PC-9 (cell line): ENCODE data around the gene MUCL3. TPM values are rescaled to one million over a fixed set of nuclear protein-coding genes. Genes with fewer than 3 reads are reported as not detected.
A peak's percentile ranks its signal among the peaks of the same experiment; 100 is the strongest.
"Not testable (repeated sequence)": the region's sequence is repeated elsewhere in the genome, so short reads cannot be mapped to it uniquely, and the experiment has no call there.

Experiments used
- BruUV-seq: library from RNA; stranded (reverse); fragments of 400-500 nt; replicated peaks from 2 replicates; lab custom pipeline; 2021; lab: Mats Ljungman, UMichigan
- CTCF ChIA-PET: fragments of 300-600 bp; sonication (Branson Sonifier 250); formaldehyde crosslinking; loops from one replicate; lab custom pipeline; 2022; ENCODE audit warnings: antibody characterized with exemption; lab: Charles Lee
- POLR2A ChIA-PET: fragments of 300-600 bp; sonication (Branson Sonifier 250); formaldehyde crosslinking; loops from one replicate; lab custom pipeline; 2022; ENCODE audit warnings: antibody characterized with exemption; ENCODE audit not compliant: unreplicated experiment; lab: Charles Lee
- DNase-seq, 2 experiments: peaks; one replicate each; pipeline versions ENCODE4 v3.0.0 to v3.0.0-alpha.2; 2015 to 2022; ENCODE audit warnings: mixed read lengths in 1 of 2
- H2AFZ ChIP-seq: fragments of 200-600 bp; sonication (generic); 2 replicates; pipeline ENCODE4 v1.8.1; 2017; ENCODE audit warnings: antibody characterized with exemption
- H3F3A ChIP-seq: fragments of 200-600 bp; sonication (generic); 2 replicates; pipeline ENCODE4 v1.8.1; 2017; ENCODE audit warnings: antibody characterized with exemption, mild to moderate bottlenecking, low read depth; ENCODE audit not compliant: insufficient read depth
- H3K27ac ChIP-seq: fragments of 200-600 bp; sonication (generic); 2 replicates; pipeline ENCODE4 v1.6.1; 2016; ENCODE audit warnings: mixed run types
- H3K27me3 ChIP-seq: fragments of 200-600 bp; sonication (generic); 2 replicates; pipeline ENCODE4 v1.6.1; 2016; ENCODE audit warnings: low read depth, mixed run types; ENCODE audit not compliant: insufficient read depth
- H3K36me3 ChIP-seq: fragments of 200-600 bp; sonication (generic); 2 replicates; pipeline ENCODE4 v1.6.1; 2016; ENCODE audit warnings: low read depth, mixed run types
- H3K4me1 ChIP-seq: fragments of 200-600 bp; sonication (generic); replicated peaks from 2 replicates; pipeline ENCODE4 v1.6.1; 2016; ENCODE audit warnings: mixed run types; ENCODE audit not compliant: insufficient read depth
- H3K4me2 ChIP-seq: fragments of 200-600 bp; sonication (generic); 2 replicates; pipeline ENCODE4 v1.6.1; 2017; ENCODE audit warnings: mixed run types
- H3K4me3 ChIP-seq: fragments of 200-600 bp; sonication (generic); 2 replicates; pipeline ENCODE4 v1.6.1; 2016; ENCODE audit warnings: mixed run types
- H3K79me2 ChIP-seq: fragments of 200-600 bp; sonication (generic); 2 replicates; pipeline ENCODE4 v1.6.1; 2017; ENCODE audit warnings: low read depth, mixed run types
- H3K9me2 ChIP-seq: fragments of 200-600 bp; sonication (generic); 2 replicates; pipeline ENCODE4 v1.8.1; 2017; ENCODE audit warnings: mild to moderate bottlenecking; ENCODE audit not compliant: insufficient read depth
- H3K9me3 ChIP-seq: fragments of 200-600 bp; sonication (generic); 2 replicates; pipeline ENCODE4 v1.8.1; 2016; ENCODE audit warnings: low read depth; ENCODE audit not compliant: insufficient read depth
- H4K20me1 ChIP-seq: fragments of 200-600 bp; sonication (generic); 2 replicates; pipeline ENCODE4 v1.8.1; 2017; ENCODE audit not compliant: insufficient read depth
- EZH2 ChIP-seq: fragments of 200-600 bp; sonication (generic); IDR thresholded peaks from 2 replicates; pipeline ENCODE4 v1.8.0; 2017; ENCODE audit warnings: antibody characterized with exemption, low read depth
- intact Hi-C: fragments of 100-400 bp; cut with micrococcal nuclease; formaldehyde crosslinking; loops from one replicate; pipeline ENCODE4 v1.10.0; 2022; ENCODE audit not compliant: unreplicated experiment
- total RNA-seq: library from RNA; stranded (reverse); gene quantifications from 2 replicates; pipeline ENCODE4 v1.2.3, GENCODE V29; 2021
- TF ChIP-seq, protein P1 (sequence below): fragments of 200-600 bp; sonication (generic); conservative IDR thresholded peaks from 2 replicates; pipeline ENCODE4 v1.6.1; 2017; ENCODE audit warnings: mixed run types, antibody characterized with exemption, mild to moderate bottlenecking, moderate library complexity

MUCL3 gene
- total RNA-seq, 1 experiment from 2014 or later = not detected

DNA sequence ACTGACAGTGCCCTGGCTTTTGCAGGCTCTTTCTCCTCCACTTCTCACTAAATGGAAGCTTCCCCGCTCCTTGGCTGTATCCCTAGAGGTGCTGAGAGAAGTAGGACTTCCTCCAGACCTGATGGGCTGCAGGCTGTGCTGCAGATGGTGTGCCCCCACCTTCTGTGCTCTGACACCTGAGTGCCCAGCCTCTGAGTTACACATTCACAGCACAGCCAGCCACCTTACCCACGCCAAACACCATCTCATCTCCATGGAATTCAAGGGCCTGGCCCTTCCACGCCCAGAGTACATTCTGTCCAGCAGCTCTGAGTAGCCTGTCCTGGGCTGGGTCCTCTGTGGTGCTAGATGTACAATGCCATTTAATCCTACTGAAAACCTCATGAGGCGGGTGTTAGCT, 14.1 kb upstream of the MUCL3 start:
- no peaks in the 10 kb centered on the region for H3K27me3 ChIP-seq
- CTCF ChIA-PET = interaction anchor here (0.5 to 0.6 kb wide), 2 partner anchors 16 to 118 kb away, joined by 4 to 9 read pairs; no protein-coding TSS in a partner anchor
- no peak overlapping the region for H3K4me3 ChIP-seq
- BruUV-seq = no TSS peak
- no peak overlapping the region for H3K27ac ChIP-seq
- TF ChIP-seq, protein P1, sequence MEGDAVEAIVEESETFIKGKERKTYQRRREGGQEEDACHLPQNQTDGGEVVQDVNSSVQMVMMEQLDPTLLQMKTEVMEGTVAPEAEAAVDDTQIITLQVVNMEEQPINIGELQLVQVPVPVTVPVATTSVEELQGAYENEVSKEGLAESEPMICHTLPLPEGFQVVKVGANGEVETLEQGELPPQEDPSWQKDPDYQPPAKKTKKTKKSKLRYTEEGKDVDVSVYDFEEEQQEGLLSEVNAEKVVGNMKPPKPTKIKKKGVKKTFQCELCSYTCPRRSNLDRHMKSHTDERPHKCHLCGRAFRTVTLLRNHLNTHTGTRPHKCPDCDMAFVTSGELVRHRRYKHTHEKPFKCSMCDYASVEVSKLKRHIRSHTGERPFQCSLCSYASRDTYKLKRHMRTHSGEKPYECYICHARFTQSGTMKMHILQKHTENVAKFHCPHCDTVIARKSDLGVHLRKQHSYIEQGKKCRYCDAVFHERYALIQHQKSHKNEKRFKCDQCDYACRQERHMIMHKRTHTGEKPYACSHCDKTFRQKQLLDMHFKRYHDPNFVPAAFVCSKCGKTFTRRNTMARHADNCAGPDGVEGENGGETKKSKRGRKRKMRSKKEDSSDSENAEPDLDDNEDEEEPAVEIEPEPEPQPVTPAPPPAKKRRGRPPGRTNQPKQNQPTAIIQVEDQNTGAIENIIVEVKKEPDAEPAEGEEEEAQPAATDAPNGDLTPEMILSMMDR = no peak
- no peak for TF ChIP-seq EZH2
- H2AFZ ChIP-seq = no peak overlapping the region
- peaks cover 30% of the 10 kb centered on the region for H3K4me1 ChIP-seq
- intact Hi-C loops = no loop called here
- H3K79me2 ChIP-seq = no peaks in the 10 kb centered on the region
- H3K9me3 ChIP-seq = no peaks in the 10 kb centered on the region
- H3K9me2 ChIP-seq = no peaks in the 10 kb centered on the region
- no peak overlapping the region for H3K4me2 ChIP-seq
- POLR2A ChIA-PET = no interaction called here
- peak; percentile 44 to 50 for DNase-seq
- no peaks in the 10 kb centered on the region for H4K20me1 ChIP-seq
- 0 out of 2 replicates have a peak, but pooled peaks cover 6% of the 10 kb centered on the region for H3K36me3 ChIP-seq
- H3F3A ChIP-seq = peaks cover 6% of the 10 kb centered on the region; the same call in 1 of the 2 replicates

DNA sequence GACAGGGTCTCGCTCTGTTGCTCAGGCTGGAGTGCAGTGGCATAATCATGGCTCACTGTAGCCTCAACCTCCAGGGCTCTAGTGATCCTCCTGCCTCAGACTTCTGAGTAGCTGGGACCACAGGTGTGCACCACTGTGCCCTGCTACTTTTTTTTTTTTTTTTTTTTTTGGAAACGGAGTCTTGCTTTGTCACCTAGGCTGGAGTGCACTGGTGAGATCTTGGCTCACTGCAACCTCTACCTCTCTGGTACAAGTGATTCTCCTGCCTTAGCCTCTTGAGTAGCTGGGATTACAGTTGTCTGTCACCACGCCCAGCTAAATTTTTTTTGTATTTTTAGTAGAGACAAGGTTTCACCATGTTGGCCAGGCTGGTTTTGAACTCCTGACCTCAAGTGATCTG, 13.7 kb upstream of the MUCL3 start:
- intact Hi-C loops, H4K20me1 ChIP-seq, H3F3A ChIP-seq, H3K4me2 ChIP-seq, H3K9me3 ChIP-seq, H3K4me3 ChIP-seq, BruUV-seq, H3K9me2 ChIP-seq, DNase-seq, H3K27me3 ChIP-seq, POLR2A ChIA-PET, H3K27ac ChIP-seq, H3K36me3 ChIP-seq, H2AFZ ChIP-seq, H3K79me2 ChIP-seq: not testable (repeated sequence)
- peaks cover 30% of the 10 kb centered on the region for H3K4me1 ChIP-seq
- CTCF ChIA-PET = interaction anchor here (0.6 kb wide), 1 partner anchor 117 kb away, joined by 9 read pairs; no protein-coding TSS in a partner anchor

DNA sequence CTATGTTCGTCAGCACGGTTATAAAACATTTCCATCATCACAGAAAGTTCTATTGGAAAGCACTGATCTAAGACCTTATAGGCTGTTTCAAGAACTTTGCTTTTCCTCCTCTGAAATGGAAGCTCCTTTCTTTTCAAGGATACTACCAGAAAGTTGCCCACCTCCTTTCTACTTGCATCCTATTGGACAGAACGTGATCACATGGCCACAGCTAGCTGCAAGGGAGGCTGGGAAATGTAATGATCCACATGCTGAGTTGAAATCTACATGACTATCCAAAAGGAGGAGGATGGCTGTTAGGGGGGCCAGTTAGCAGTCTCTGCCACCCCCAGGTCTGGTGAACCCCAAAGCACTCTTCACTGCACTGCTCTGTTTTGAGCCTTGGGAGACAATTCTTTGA, 12.1 kb upstream of the MUCL3 start:
- no peak overlapping the region for H2AFZ ChIP-seq
- no peak for DNase-seq
- H3F3A ChIP-seq = peaks cover 6% of the 10 kb centered on the region; the same call in 1 of the 2 replicates
- intact Hi-C loops = no loop called here
- BruUV-seq = no TSS peak
- no peaks in the 10 kb centered on the region for H3K79me2 ChIP-seq
- H3K9me3 ChIP-seq = no peaks in the 10 kb centered on the region
- no peak overlapping the region for H3K27ac ChIP-seq
- CTCF ChIA-PET = interaction anchor here (0.6 to 1.3 kb wide), 2 partner anchors 15 to 109 kb away, joined by 3 read pairs; partner anchors contain the start of gene VARS2
- no peaks in the 10 kb centered on the region for H3K27me3 ChIP-seq
- 0 out of 2 replicates have a peak, but pooled peaks cover 6% of the 10 kb centered on the region for H3K36me3 ChIP-seq
- TF ChIP-seq, protein P1 = no peak
- TF ChIP-seq EZH2 = no peak
- H4K20me1 ChIP-seq = no peaks in the 10 kb centered on the region
- no peaks in the 10 kb centered on the region for H3K9me2 ChIP-seq
- H3K4me1 ChIP-seq = peaks cover 21% of the 10 kb centered on the region
- POLR2A ChIA-PET = no interaction called here
- H3K4me2 ChIP-seq = no peak overlapping the region
- H3K4me3 ChIP-seq = no peak overlapping the region

DNA sequence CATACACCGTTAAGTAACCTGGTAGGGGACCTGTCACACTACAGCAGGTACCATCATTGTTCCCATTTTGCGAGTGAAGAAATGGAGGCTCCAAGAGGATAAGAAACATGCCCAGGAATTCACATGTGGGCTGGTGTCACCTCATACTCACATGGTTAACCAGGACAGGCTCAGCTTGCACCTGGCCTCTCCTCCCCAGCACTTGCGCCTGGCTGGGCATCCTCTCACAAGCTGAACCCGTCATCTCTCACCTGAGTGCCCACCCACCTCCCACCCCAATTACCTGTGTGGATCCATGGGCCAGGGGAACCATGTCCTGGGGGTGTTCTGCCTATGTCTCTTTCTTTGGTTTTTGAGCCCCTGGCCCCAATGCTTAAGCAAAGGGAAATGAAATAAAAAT, 10.3 kb upstream of the MUCL3 start:
- H3K9me3 ChIP-seq = no peaks in the 10 kb centered on the region
- ChIA-PET CTCF (no interaction called here), POLR2A (interaction anchor here (0.8 kb wide), 1 partner anchor 157 kb away, joined by 6 read pairs; no protein-coding TSS in a partner anchor)
- no peak for TF ChIP-seq EZH2
- TF ChIP-seq, protein P1 = no peak
- no peak overlapping the region for H3K4me2 ChIP-seq
- intact Hi-C loops = no loop called here
- H3K4me3 ChIP-seq = no peak overlapping the region
- no TSS peak for BruUV-seq
- peaks cover 30% of the 10 kb centered on the region for H3K4me1 ChIP-seq
- no peak overlapping the region for H3K27ac ChIP-seq
- H3F3A ChIP-seq = peaks cover 6% of the 10 kb centered on the region; the same call in 1 of the 2 replicates
- no peaks in the 10 kb centered on the region for H4K20me1 ChIP-seq
- H3K27me3 ChIP-seq = no peaks in the 10 kb centered on the region
- no peak for DNase-seq
- H3K79me2 ChIP-seq = no peaks in the 10 kb centered on the region
- H2AFZ ChIP-seq = no peak overlapping the region
- H3K36me3 ChIP-seq = 0 out of 2 replicates have a peak, but pooled peaks cover 6% of the 10 kb centered on the region
- H3K9me2 ChIP-seq = no peaks in the 10 kb centered on the region
